Measurements from ENCODE around the gene QRICH1. TPM values are rescaled to one million over a fixed set of nuclear protein-coding genes. Genes with fewer than 3 reads are reported as not detected.

The QRICH1 gene
- total RNA-seq, 1 experiment from 2014 or later: 87.5 TPM

- TF ChIP-seq EZH2 (IDR thresholded peaks at IDR 0.05; ENCODE audit: low read depth) (no peak), CTCF (conservative IDR thresholded peaks at IDR 0.05) (no peak)
- Histone ChIP-seq H3K4me1 (replicated peaks; ENCODE audit: insufficient read depth) (no peaks in the 10 kb centered on the region), H3K9me3 (ENCODE audit: insufficient read depth, low read depth) (no peaks in the 10 kb centered on the region), H3K27ac (no peak overlapping the region), H3K4me2 (no peak overlapping the region), H3K79me2 (ENCODE audit: low read depth) (peaks cover 71% of the 10 kb centered on the region), H3K9me2 (ENCODE audit: insufficient read depth) (no peaks in the 10 kb centered on the region), H2AFZ (no peak overlapping the region), H3K4me3 (no peak overlapping the region), H3F3A (ENCODE audit: insufficient read depth, low read depth) (no peaks in the 10 kb centered on the region), H3K36me3 (ENCODE audit: low read depth) (no peaks in the 10 kb centered on the region), H3K27me3 (ENCODE audit: insufficient read depth, low read depth) (no peaks in the 10 kb centered on the region), H4K20me1 (ENCODE audit: insufficient read depth) (peaks cover 56% of the 10 kb centered on the region)
- ChIA-PET CTCF (no interaction called here), POLR2A (ENCODE audit: unreplicated experiment) (no interaction called here)
- BruUV-seq (replicated peaks): no TSS peak
- intact Hi-C loops (cut with micrococcal nuclease; ENCODE audit: unreplicated experiment): no loop called here
- no peak for DNase-seq
Measured at GRCh38 chr3:49081429-49081828, 12.4 kb downstream of the QRICH1 start.

GRCh38 chr3:49079270-49079669 lies 14.6 kb downstream of the QRICH1 start:
- H3K79me2 ChIP-seq (ENCODE audit: low read depth): peaks cover 54% of the 10 kb centered on the region
- POLR2A ChIA-PET (ENCODE audit: unreplicated experiment): no interaction called here
- no peak for DNase-seq
- H3K9me2 ChIP-seq (ENCODE audit: insufficient read depth): no peaks in the 10 kb centered on the region
- H3K4me2 ChIP-seq: no peak overlapping the region
- peaks cover 47% of the 10 kb centered on the region for H4K20me1 ChIP-seq (ENCODE audit: insufficient read depth)
- BruUV-seq (replicated peaks): no TSS peak
- no peaks in the 10 kb centered on the region for H3K4me1 ChIP-seq (replicated peaks; ENCODE audit: insufficient read depth)
- H3K27ac ChIP-seq: no peak overlapping the region
- no peaks in the 10 kb centered on the region for H3F3A ChIP-seq (ENCODE audit: insufficient read depth, low read depth)
- no peaks in the 10 kb centered on the region for H3K27me3 ChIP-seq (ENCODE audit: insufficient read depth, low read depth)
- no peak overlapping the region for H2AFZ ChIP-seq
- no peaks in the 10 kb centered on the region for H3K9me3 ChIP-seq (ENCODE audit: insufficient read depth, low read depth)
- intact Hi-C loops (cut with micrococcal nuclease; ENCODE audit: unreplicated experiment): no loop called here
- no peak overlapping the region for H3K4me3 ChIP-seq
- TF ChIP-seq CTCF (conservative IDR thresholded peaks at IDR 0.05) (no peak), EZH2 (IDR thresholded peaks at IDR 0.05; ENCODE audit: low read depth) (no peak)
- no peaks in the 10 kb centered on the region for H3K36me3 ChIP-seq (ENCODE audit: low read depth)
- CTCF ChIA-PET: interaction anchor here (0.7 kb wide), 1 partner anchor 35 kb away, joined by 13 read pairs; no protein-coding TSS in a partner anchor

- H3K4me2 ChIP-seq: no peak overlapping the region
- H3K9me3 ChIP-seq (ENCODE audit: insufficient read depth, low read depth): no peaks in the 10 kb centered on the region
- POLR2A ChIA-PET (ENCODE audit: unreplicated experiment): interaction anchor here (0.6 kb wide), 1 partner anchor 18 kb away, joined by 3 read pairs; no protein-coding TSS in a partner anchor
- no peak overlapping the region for H3K4me3 ChIP-seq
- no peak overlapping the region for H3K27ac ChIP-seq
- DNase-seq: no peak
- no peaks in the 10 kb centered on the region for H3K9me2 ChIP-seq (ENCODE audit: insufficient read depth)
- CTCF ChIA-PET: no interaction called here
- no peaks in the 10 kb centered on the region for H3K27me3 ChIP-seq (ENCODE audit: insufficient read depth, low read depth)
- no peak overlapping the region for H2AFZ ChIP-seq
- no peaks in the 10 kb centered on the region for H3F3A ChIP-seq (ENCODE audit: insufficient read depth, low read depth)
- BruUV-seq (replicated peaks): no TSS peak
- H3K36me3 ChIP-seq (ENCODE audit: low read depth): no peaks in the 10 kb centered on the region
- H3K4me1 ChIP-seq (replicated peaks; ENCODE audit: insufficient read depth): no peaks in the 10 kb centered on the region
- peaks cover 30% of the 10 kb centered on the region for H4K20me1 ChIP-seq (ENCODE audit: insufficient read depth)
- intact Hi-C loops (cut with micrococcal nuclease; ENCODE audit: unreplicated experiment): no loop called here
- TF ChIP-seq CTCF (conservative IDR thresholded peaks at IDR 0.05) (no peak), EZH2 (IDR thresholded peaks at IDR 0.05; ENCODE audit: low read depth) (no peak)
- H3K79me2 ChIP-seq (ENCODE audit: low read depth): peaks cover 29% of the 10 kb centered on the region
Measured at GRCh38 chr3:49076646-49077045, 17.2 kb downstream of the QRICH1 start.
